A673 (cell line): Measurements from ENCODE around the gene ACTR3.

ENCODE experiments used
- EZH2 ChIP-seq: fragments of 200-600 bp; sonication (generic); IDR thresholded peaks from 2 replicates; pipeline ENCODE4 v1.6.1; 2017; ENCODE audit warnings: borderline replicate concordance, low read depth, mild to moderate bottlenecking, mixed read lengths, antibody characterized with exemption, low read length; ENCODE audit not compliant: poor library complexity, severe bottlenecking
- TF ChIP-seq, protein P1 (sequence below): fragments of 300-800, 200-600 bp; sonication (generic); conservative IDR thresholded peaks from 2 replicates; pipeline ENCODE4 v1.5.1; 2017; ENCODE audit warnings: low read depth, mild to moderate bottlenecking, antibody characterized with exemption, low read length, moderate library complexity, mixed read lengths

DNA sequence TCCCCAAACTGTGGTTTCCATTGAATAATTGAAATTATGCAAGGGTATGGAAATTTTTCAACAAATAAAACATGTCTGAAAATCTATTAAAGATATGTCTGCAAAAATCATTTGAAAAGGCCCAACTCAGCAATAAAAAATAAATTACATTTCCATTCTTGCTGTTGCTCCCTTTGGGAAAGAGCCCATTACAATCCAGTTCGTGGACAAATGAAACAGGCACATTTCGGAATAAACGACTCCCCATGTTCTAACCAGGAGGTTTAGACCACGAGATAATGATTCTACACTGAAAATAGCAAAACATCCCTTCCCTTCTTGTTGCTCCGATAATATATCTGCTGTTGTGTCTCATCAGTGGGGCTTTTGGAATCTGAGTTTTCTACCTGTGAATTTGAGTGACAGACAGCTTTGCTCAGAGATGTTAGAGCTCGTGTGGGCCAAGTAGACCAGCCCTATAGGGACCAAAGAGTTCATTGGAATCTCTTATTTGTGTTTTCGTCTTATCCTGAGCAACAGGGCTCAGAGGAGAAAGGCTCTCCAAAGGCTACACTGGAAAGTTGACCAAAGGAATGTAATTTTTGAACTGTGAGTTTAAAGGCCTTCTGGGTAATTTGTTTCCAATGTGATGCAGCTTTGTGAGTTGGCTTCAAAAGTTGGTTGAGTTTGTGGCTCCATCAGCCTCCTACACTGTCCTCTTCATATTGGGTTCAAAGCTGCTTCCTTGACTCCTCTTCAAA, 119.5 kb downstream of the ACTR3 start:
- TF ChIP-seq, protein P1, sequence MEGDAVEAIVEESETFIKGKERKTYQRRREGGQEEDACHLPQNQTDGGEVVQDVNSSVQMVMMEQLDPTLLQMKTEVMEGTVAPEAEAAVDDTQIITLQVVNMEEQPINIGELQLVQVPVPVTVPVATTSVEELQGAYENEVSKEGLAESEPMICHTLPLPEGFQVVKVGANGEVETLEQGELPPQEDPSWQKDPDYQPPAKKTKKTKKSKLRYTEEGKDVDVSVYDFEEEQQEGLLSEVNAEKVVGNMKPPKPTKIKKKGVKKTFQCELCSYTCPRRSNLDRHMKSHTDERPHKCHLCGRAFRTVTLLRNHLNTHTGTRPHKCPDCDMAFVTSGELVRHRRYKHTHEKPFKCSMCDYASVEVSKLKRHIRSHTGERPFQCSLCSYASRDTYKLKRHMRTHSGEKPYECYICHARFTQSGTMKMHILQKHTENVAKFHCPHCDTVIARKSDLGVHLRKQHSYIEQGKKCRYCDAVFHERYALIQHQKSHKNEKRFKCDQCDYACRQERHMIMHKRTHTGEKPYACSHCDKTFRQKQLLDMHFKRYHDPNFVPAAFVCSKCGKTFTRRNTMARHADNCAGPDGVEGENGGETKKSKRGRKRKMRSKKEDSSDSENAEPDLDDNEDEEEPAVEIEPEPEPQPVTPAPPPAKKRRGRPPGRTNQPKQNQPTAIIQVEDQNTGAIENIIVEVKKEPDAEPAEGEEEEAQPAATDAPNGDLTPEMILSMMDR, result no peak
- TF ChIP-seq EZH2, result no peak
